Endothelial cell of umbilical vein (primary cell): ENCODE results near the gene ACER3. TPM values are rescaled to one million over a fixed set of nuclear protein-coding genes. Genes with fewer than 3 reads are reported as not detected.
"Not testable (repeated sequence)": the region's sequence is repeated elsewhere in the genome, so short reads cannot be mapped to it uniquely, and the experiment has no call there.

ENCODE experiments used
- BruUV-seq: library from RNA; stranded (reverse); fragments of 400-500 nt; replicated peaks from 2 replicates; lab custom pipeline; 2021; lab: Mats Ljungman, UMichigan
- CTCF ChIA-PET: fragments of 300-600, 350-600 bp; sonication (Branson Sonifier 250); formaldehyde crosslinking; loops from one replicate; lab custom pipeline; 2021; ENCODE audit warnings: antibody characterized with exemption, inconsistent platforms; lab: Charles Lee
- POLR2A ChIA-PET: fragments of 300-600, 350-600 bp; sonication (Branson Sonifier 250); formaldehyde crosslinking; loops from one replicate; lab custom pipeline; 2021; ENCODE audit warnings: antibody characterized with exemption, inconsistent platforms; lab: Charles Lee
- DNase-seq: peaks from one replicate; pipeline ENCODE4 v3.0.0-alpha.2; 2011; ENCODE audit warnings: low read depth, low spot score
- FAIRE-seq: peaks from 2 replicates; lab custom pipeline; 2011; peaks lifted over from hg19 to GRCh38; lab: Jason Lieb, UNC
- H2AFZ ChIP-seq: 2 replicates; pipeline ENCODE4 v1.6.0; 2012; ENCODE audit warnings: low read depth, low read length, control low read depth, inconsistent platforms
- H3K27ac ChIP-seq: 2 replicates; pipeline ENCODE4 v1.5.1; 2011; ENCODE audit warnings: low read depth, mild to moderate bottlenecking, control low read depth, low read length, moderate library complexity; ENCODE audit not compliant: insufficient read depth
- H3K27me3 ChIP-seq, 2 experiments: 2 replicates each; pipeline versions ENCODE4 v1.6.0 to v1.6.1; 2011; ENCODE audit warnings: low read length in 2 of 2, mixed read lengths in 1 of 2; ENCODE audit not compliant: control insufficient read depth in 2 of 2, insufficient read depth in 2 of 2
- H3K36me3 ChIP-seq, 2 experiments: 2 replicates in 1 of 2; 3 replicates in 1 of 2; pipeline ENCODE4 v1.5.1; 2011; ENCODE audit warnings: low read length in 2 of 2, mild to moderate bottlenecking in 1 of 2, moderate library complexity in 1 of 2; ENCODE audit not compliant: control insufficient read depth in 2 of 2, insufficient read depth in 2 of 2; ENCODE audit errors: extremely low read depth in 1 of 2
- H3K4me1 ChIP-seq: 3 replicates; pipeline ENCODE4 v1.5.1; 2011; ENCODE audit warnings: mild to moderate bottlenecking, low read length; ENCODE audit not compliant: control insufficient read depth, insufficient read depth; ENCODE audit errors: extremely low read depth
- H3K4me2 ChIP-seq: 2 replicates; pipeline ENCODE4 v1.6.1; 2011; ENCODE audit warnings: low read length, control low read depth, mixed read lengths; ENCODE audit not compliant: insufficient read depth
- H3K4me3 ChIP-seq, 3 experiments: fragments of 200-600 bp in 1 of 3; sonication (generic), shearing (Covaris generic) in 1 of 3; replicated peaks in 1 of 3; 2 replicates each; pipeline ENCODE4 v1.5.1; 2011 to 2016; ENCODE audit warnings: control low read depth in 3 of 3, low read length in 3 of 3, mild to moderate bottlenecking in 2 of 3, inconsistent platforms in 1 of 3, low read depth in 1 of 3, moderate library complexity in 1 of 3; ENCODE audit not compliant: insufficient read depth in 1 of 3
- H3K79me2 ChIP-seq: 2 replicates; pipeline ENCODE4 v1.6.0; 2012; ENCODE audit warnings: low read length, inconsistent platforms; ENCODE audit not compliant: control insufficient read depth, insufficient read depth
- H3K9ac ChIP-seq: replicated peaks from 2 replicates; pipeline ENCODE3; 2011; ENCODE audit warnings: low read length, control low read depth; ENCODE audit not compliant: insufficient read depth; ENCODE audit errors: extremely low read depth
- H3K9me1 ChIP-seq: replicated peaks from 3 replicates; pipeline ENCODE4 v1.6.0; 2011; ENCODE audit warnings: mild to moderate bottlenecking, low read length; ENCODE audit not compliant: control insufficient read depth, insufficient read depth; ENCODE audit errors: extremely low read depth
- H3K9me3 ChIP-seq: replicated peaks from 2 replicates; pipeline ENCODE4 v1.5.1; 2012; ENCODE audit warnings: low read length, inconsistent platforms; ENCODE audit not compliant: control insufficient read depth, insufficient read depth
- H4K20me1 ChIP-seq: replicated peaks from 2 replicates; pipeline ENCODE3; 2011; ENCODE audit warnings: mild to moderate bottlenecking, low read length; ENCODE audit not compliant: control insufficient read depth, insufficient read depth; ENCODE audit errors: extremely low read depth
- EZH2 ChIP-seq: IDR thresholded peaks from 2 replicates; pipeline ENCODE4 v1.6.1; 2012; ENCODE audit warnings: borderline replicate concordance, low read depth, mild to moderate bottlenecking, moderate library complexity, low read length, inconsistent platforms; ENCODE audit not compliant: severe bottlenecking
- GATA2 ChIP-seq: IDR thresholded peaks from 2 replicates; pipeline ENCODE4 v1.7.0; 2011; ENCODE audit warnings: low read depth, mild to moderate bottlenecking, moderate library complexity, mixed read lengths, low read length; ENCODE audit not compliant: insufficient read length, insufficient read depth
- JUN ChIP-seq: IDR thresholded peaks from 2 replicates; pipeline ENCODE4 v1.6.1; 2011; ENCODE audit warnings: borderline replicate concordance, low read depth; ENCODE audit not compliant: insufficient read length, insufficient read depth
- MYC ChIP-seq: IDR thresholded peaks from one replicate; pipeline ENCODE4 v1.6.1; 2011; ENCODE audit warnings: mild to moderate bottlenecking, low read depth, low read length
- POLR2AphosphoS5 ChIP-seq: IDR thresholded peaks from 2 replicates; pipeline ENCODE4 v1.6.1; 2012; ENCODE audit warnings: low read depth, mild to moderate bottlenecking, control low read depth, low read length, moderate library complexity; ENCODE audit not compliant: insufficient read depth
- dilution Hi-C: fragments of 300-500 bp; cut with MboI; formaldehyde crosslinking; loops from one replicate; pipeline ENCODE4 v1.15.0; 2019; ENCODE audit warnings: low sequenced_read_pairs; ENCODE audit not compliant: extremely low pct_ligation_motif_present
- intact Hi-C: fragments of 100-400 bp; cut with micrococcal nuclease; formaldehyde crosslinking; loops from one replicate; pipeline ENCODE4 v1.10.0; 2022
- polyA plus RNA-seq, 4 experiments: library from polyadenylated mRNA; depleted of rRNA in 3 of 4; stranded (reverse) in 3 of 4; unstranded in 1 of 4; fragments of >200 nt; gene quantifications; 2 replicates each; pipeline versions ENCODE4 v1.2.1 to v1.2.3, GENCODE V29; 2011 to 2012; ENCODE audit warnings: missing spikeins in 1 of 4
- total RNA-seq: library from RNA; stranded (reverse); gene quantifications from 2 replicates; pipeline ENCODE4 v1.2.3, GENCODE V29; 2021

Gene ACER3
- total and polyA plus RNA-seq, 2 donors (not counting 3 experiments of a cell fraction or from before 2014, with no cell fraction given), result 9.9 to 31.6 TPM

DNA sequence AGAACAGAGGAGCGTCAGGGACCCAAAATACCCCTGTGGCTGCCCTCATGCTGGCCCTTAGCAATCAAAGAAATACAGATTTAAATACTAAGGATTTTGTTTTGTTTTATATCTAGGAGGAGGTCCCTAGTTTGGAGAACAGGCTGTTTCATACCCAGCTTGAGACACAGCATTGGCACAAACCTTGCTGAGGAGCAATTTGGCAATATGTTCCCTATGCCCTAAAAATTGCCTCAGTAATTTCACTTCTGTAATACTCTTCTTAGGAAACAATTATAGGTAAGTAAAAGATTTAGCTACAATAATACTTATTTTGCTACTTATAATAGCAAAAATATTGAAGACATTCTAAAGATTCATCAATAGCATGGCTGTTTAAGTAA is 40.5 kb upstream of the ACER3 start:
- Histone ChIP-seq H3K27me3 (no peaks in the 10 kb centered on the region), H3K4me2 (no peak overlapping the region), H3K79me2 (no peaks in the 10 kb centered on the region), H3K9me3 (no peaks in the 10 kb centered on the region), H3K36me3 (no peaks in the 10 kb centered on the region), H3K4me1 (peaks cover 22% of the 10 kb centered on the region), H2AFZ (no peak overlapping the region), H3K27ac (no peak overlapping the region), H3K9me1 (no peaks in the 10 kb centered on the region), H3K4me3 (no peak overlapping the region), H4K20me1 (no peaks in the 10 kb centered on the region), H3K9ac (no peak overlapping the region)
- dilution Hi-C loops, result loop anchor here (25.0 kb wide), 1 partner anchor 92 kb away; no protein-coding TSS in a partner anchor
- no peak for TF ChIP-seq GATA2
- TF ChIP-seq JUN, result no peak
- TF ChIP-seq POLR2AphosphoS5, result no peak
- no peak for TF ChIP-seq EZH2
- no peak for TF ChIP-seq MYC
- intact Hi-C loops, result no loop called here
- FAIRE-seq (no peak), DNase-seq (no peak)
- ChIA-PET CTCF (interaction anchor here (2.5 to 6.4 kb wide), 2 partner anchors 10 to 98 kb away, joined by 8 to 60 read pairs; no protein-coding TSS in a partner anchor), POLR2A (no interaction called here)
- BruUV-seq, result no TSS peak

DNA sequence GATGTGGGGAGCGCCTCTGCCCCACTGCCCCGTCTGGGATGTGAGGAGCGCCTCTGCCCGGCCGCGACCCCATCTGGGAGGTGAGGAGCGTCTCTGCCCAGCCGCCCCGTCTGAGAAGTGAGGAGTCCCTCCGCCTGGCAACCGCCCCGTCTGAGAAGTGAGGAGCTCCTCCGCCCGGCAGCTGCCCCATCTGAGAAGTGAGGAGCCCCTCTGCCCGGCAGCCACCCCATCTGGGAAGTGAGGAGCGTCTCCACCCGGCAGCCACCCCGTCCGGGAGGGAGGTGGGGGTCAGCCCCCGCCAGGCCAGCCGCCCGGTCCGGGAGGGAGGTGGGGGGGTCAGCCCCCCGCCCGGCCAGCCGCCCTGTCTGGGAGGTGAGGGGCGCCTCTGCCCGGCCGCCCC is 39.3 kb upstream of the ACER3 start:
- H3K27me3 ChIP-seq, BruUV-seq, H3K79me2 ChIP-seq, H3K9me3 ChIP-seq, H3K9me1 ChIP-seq, H3K9ac ChIP-seq, DNase-seq, H3K4me3 ChIP-seq, H2AFZ ChIP-seq, FAIRE-seq, H4K20me1 ChIP-seq, H3K27ac ChIP-seq, intact Hi-C loops, H3K36me3 ChIP-seq, POLR2A ChIA-PET, H3K4me2 ChIP-seq: not testable (repeated sequence)
- dilution Hi-C loops, result loop anchor here (25.0 kb wide), 1 partner anchor 91 kb away; no protein-coding TSS in a partner anchor
- CTCF ChIA-PET, result interaction anchor here (6.4 kb wide), 1 partner anchor 97 kb away, joined by 60 read pairs; no protein-coding TSS in a partner anchor
- H3K4me1 ChIP-seq, result peaks cover 31% of the 10 kb centered on the region
